AG20443 (cell line): ENCODE data around the gene STX8.
A peak's percentile ranks its signal among the peaks of the same experiment; 100 is the strongest.

ENCODE experiments used
- DNase-seq: peaks from one replicate; pipeline ENCODE4 v3.0.0; 2012; ENCODE audit warnings: low spot score, mixed read lengths

STX8 gene

DNA sequence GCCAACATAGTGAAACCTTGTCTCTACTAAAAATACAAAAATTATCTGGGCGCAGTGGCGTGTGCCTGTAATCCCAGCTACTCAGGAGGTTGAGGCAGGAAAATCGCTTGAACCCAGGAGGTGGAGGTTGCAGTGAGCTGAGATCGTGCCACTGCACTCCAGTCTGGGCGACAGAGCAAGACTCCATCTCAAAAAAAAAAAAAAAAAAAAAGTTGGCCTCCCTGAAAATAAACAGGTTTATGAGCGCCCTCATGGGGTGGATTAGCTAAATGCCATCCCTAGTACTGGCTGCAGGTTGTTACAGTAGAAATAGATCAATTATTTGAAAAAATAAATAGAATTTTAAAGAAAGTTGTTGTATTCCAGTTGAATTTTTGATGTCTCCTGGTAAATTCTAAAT, 20.9 kb downstream of the STX8 start:
- peak; percentile 42 for DNase-seq

DNA sequence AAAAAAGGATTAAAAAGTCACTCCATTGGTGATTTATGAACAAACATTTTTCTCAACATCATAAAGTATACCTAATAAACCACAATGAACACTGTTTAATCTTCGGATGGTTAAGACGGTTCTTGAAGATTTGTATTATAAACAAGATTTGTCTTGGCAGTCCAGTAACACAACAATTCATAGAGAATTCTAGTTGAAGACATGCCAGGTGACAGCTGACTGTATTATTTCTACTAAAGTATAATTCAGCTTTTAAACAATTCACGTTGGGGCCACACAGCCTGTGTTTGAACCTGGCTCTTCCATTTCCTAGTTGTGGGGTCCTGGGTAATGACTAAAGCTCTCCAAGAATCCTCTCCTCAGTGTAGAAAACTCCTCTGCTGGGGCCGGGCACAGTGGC, 22.0 kb downstream of the STX8 start:
- DNase-seq, result no peak

DNA sequence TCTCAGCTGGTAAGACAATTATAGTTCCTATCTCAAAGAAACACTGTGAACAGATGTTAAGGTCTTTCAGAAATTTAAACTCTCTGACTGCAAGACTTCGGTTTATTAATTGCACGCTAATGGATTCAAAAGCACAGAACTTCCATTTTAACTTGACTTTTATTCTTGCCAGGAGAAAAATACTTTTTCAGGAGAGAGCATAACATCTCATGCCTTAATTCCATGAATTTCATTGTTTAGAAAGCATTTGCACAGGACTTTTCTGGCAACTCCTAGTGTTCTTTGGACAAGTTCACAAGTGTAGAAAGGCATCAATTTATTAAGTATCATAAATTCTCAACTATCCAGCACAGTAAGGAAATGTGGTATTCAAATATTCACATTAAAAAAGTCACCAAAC, 22.4 kb downstream of the STX8 start:
- no peak for DNase-seq

DNA sequence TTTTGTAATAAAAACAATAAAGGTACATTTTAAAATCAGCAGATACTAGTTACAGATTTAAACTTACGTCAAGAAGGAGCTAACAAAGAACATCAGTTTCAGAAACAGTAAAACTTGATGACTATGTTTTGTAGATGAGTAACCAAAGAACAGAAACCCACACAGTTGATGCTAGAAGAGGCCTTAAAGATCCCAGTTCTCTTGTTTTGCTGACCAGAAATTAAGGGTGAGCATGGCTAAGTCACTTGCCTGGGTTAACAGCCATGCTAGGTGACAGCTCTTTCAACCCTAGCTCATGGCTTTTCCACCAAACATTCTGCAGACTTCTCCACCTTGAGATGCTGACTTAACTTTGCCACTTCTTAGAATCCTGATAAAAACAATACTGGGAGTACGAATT, 26.4 kb downstream of the STX8 start:
- no peak for DNase-seq

DNA sequence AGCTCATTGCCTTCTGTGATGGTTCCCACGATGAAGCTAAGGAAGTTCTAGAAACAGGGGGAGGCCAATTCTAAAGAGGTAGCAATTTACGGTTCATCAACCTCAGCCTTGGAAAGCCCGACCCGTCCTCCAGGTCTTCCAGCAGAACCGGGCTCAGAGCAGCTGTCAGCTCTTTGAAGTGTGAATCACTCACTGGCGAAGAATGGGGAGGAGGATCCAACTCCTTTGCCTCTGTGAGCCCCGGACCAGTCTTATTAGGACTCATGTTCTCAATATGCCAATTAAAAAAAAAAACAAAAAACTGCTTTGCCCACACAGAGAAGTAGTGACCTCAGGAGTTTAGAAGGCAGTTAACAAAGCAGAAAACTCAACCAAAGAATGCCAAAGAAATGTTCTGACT, 31.4 kb downstream of the STX8 start:
- DNase-seq, result no peak

DNA sequence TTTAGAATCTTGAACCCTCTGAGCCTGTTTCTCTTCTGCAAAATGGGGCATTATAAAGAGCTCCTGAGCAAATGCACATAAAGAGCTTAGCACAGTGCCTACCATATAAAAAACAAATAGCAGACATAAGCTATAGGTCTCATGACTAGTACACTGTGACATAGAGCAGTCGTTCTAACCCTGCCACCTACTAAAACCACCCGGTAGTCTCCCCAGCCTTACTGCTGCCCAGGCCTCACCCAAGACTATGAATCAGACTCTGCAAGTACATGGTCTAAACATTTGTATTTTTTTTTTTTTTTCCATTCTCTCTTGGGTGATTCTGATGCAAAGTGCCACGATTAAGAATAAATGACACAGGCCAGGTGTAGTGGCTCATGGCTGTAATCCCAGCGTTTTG, 33.9 kb downstream of the STX8 start:
- DNase-seq, result no peak

DNA sequence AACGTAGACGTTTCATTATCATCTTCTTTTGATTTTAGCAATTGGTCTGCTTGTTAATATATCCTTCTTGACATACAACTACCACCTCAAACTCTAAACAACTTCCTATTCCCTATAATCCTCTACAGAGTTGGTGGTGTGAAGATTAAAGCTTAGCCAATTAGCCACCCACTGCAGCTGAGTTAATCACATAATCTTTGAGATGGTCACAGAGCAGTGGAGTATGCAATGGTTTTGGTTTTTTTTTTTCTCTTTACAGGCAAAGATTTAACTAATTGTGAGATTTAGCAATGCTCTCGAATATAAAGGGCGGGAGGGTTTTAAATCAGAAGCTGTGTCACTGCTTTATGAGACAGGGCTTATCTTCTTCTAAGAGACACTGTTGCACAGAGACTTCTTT, 37.0 kb downstream of the STX8 start:
- DNase-seq, result no peak

DNA sequence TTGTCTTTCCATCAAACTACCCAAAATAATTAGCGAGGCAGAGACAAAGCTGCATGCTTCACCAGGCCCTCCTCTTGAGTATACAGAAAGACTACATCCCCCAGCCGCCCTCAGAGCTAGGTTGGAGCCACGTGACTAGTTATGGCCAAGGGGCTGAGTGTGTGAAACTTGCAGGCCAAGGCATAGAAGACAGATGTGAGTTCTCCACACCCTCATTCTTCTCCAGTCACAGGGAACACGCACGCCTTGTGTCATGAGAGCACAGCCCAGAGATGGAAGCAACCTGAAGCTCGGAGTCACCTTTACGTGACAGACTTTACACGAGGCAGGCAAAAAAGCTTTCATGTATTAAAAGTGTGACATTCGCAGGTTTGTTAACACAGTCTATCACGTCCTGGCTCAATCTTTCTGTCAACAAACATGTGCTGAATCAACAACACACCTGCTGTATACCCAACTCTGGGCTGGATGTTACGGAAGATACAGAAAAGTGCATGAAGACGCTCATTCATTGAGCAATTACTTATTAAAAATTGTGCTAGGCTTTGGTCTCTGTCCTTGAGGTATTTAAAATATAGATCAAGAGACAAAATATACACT, 38.3 kb downstream of the STX8 start:
- no peak for DNase-seq

DNA sequence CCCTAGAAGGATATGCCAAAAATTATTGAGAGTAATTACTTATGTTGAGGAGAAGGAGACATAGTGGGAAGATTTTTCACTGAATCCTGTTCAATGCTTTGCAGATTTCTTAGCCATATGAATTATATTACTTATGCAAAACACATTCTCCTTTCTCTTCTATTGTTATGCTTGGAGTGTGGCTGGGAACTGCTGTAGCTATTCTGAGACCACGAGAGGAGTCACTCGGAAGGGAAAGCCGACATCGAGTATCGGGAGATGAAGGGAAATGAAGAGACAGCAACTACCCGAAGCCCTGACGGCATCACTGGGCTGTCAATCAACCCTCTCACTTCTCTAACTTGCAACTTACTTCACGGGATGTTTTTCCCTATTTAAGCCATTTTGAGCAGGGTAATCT, 39.6 kb downstream of the STX8 start:
- DNase-seq, result no peak

DNA sequence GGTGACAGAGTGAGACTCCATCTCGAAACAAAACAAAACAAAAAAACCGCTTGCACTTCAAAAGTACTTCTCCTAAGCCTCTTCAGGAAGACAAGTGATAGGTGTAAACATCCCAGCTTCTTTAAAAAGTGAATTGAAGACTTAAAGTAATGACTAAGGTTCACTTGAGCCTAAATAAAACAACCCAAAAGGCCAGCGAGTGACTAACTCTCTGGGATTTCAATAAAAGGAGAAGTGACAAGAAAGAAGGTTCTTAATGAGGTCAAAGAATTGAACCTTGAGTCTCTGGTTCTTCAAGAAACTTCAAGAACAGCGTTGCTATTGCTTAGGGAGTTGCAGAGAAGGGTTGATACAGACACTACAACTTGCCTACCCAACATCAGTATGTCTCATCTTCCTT, 42.2 kb downstream of the STX8 start:
- no peak for DNase-seq

DNA sequence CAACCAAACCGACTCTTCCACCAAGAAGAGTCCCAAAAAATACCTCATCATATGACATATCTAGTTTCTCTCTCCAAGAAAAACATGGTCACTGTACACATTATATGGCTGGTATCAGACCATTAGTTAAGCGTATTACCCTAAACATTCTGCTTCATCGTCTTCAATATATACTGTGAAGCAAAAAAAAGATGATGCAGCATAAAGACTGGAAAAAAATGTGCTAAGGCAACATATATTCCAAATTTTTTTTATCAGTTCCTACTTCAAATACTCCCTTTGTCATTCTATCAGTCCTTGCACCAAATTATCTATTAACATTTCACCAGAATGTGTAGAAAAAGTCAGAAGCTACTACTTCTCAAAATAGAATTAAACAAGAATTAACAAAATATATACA, 42.9 kb downstream of the STX8 start:
- no peak for DNase-seq

DNA sequence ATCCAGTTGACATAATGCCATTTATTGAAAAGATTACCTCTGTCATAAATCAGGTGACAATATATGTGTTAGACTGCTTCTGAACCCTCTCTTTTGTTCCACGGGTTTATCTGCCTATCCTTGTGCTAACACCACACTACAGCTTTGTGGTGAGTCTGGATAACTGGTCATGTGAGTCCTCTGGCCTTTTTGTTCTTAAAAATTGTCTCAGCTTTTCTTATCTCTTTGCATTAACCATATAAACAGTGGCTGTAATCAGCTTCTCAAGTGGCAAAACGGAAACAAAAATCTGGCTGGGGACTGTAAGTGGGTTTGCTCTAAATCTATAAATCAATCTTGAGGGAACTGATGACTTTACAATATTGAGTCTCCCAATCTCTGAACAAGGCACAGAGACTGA, 44.6 kb downstream of the STX8 start:
- DNase-seq, result no peak

DNA sequence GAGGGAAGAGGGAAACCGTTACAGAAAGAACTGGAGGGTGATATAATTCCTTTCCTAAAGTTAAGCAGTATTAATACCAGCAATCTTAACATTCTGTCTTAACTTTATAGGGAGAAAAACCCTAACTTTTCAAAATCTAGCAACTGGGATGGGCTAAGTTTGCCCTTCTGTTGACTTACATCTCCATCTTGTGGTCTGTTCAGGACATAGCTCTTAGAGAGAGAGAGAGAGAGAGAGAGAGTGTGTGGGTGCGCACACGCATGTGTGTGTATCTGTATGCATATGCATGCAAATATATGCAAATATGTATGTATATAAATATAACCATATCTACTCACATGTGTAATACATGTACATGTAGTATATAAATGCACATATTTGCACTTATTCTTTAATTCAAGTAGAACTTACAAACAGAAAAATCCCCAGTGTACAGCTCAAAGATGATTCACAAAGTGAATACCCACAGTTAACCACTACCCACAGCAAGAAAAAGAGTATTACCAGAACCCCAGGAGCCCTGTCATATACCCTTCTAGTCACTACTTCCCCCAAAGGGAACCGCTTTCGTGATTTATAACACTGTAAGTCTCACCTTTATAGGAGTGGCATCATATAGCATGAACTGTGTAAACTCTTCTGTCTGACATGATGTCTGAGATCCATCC, 46.5 kb downstream of the STX8 start:
- peak; percentile 57 for DNase-seq

DNA sequence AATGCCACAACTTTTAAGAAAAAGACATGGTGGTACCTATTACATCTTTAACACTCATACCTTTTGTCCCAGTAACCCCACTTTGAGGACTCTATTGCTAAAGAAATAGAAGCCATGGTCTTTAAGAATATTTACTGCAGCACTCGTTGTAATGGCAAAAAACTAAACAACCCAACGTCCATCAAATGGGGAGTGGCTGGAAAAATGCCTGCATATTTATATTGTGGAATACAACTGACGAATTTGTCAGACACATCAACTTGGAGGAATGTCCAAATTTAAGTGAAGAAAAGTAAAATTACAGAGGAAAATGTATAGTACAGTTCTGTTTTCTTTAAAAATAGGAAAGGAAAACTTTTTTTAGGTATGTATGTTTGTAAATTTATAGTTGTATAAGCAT, 47.8 kb downstream of the STX8 start:
- DNase-seq, result no peak

DNA sequence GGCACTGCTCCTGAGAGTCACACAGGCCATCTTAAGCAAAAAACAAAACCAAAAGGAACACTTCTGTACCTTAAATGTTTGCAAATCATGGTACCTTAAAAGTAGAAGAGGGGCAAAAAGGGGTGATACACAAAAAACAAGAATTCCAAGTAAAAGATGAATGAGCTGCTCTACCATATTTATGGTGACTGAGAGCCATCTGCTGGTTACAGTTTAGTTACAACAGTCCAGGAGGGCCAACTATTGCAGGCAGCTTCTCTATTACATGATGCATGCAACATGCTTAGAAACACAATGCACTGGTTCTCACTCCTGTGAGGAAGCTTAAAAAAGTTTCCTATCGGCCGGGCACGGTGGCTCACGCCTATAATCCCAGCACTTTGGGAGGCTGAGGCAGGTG, 53.5 kb downstream of the STX8 start:
- peak; percentile 70 for DNase-seq

DNA sequence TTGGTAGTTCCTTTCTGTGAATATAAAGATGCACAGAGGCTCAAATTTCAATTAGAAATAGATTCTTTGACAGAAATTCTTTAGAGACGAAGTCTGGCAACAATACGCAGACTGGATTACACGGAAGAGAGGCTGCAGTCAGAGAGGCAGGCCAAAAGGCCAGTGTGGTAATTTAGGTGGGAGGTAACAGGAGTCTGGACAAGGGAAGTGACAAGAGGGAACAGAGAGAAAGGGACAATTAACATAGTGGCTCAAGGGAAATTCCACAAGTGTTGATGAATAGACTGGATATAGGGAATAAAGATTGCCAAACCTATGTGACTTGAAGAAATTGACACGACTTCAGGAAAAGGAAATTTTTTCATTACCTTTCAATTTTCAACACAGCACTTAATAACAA, 54.6 kb downstream of the STX8 start:
- DNase-seq, result no peak

DNA sequence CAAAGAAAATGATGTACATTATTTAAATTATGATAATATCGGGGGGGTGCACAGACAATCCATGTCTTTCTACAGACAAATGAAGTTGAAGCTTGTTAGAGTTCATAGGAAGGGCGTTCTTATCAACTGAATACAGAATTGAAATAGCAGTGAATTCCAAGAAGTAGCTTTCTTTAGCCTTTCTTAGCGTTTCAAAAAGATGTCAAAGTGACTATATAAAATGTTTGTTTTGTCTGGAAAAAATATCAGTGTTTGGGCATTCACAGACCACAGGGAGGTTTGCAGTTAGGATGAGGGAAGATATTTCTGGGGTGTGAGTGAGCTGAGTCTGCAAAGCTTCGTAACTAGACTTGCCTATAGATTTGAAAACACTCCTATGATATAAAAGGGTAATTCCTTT, 55.0 kb downstream of the STX8 start:
- no peak for DNase-seq

DNA sequence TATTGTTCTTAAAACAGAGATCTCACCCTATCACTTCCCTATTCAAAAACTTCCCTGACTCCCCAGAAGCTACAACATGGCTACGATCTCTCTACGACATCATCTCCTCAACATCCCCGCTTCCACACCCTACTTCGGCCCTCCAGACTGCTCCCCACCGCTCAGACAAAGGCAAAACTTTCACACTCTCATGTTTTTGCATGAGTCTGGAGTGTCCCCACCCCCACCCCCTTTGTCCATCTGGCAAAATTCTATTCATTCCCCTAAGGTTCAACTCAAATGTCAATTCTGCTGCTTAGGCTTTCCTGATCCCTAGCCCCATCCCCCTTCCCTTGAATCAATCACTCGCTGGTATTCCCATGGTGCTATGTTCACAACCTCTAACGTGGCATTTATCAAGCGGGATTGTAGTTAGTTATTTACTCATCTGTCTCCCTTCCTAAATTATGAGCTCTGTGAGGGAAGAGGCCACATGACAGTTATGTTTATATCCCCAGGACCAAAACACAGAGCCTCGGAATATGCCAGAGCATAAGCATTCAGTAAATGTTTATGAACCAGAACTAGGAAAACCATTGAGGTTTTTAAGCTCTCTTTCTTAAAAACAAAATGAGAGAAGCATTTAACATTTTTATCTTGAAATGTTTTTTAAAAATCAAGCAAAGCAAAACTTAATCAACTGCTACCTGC, 55.9 kb downstream of the STX8 start:
- DNase-seq, result no peak

DNA sequence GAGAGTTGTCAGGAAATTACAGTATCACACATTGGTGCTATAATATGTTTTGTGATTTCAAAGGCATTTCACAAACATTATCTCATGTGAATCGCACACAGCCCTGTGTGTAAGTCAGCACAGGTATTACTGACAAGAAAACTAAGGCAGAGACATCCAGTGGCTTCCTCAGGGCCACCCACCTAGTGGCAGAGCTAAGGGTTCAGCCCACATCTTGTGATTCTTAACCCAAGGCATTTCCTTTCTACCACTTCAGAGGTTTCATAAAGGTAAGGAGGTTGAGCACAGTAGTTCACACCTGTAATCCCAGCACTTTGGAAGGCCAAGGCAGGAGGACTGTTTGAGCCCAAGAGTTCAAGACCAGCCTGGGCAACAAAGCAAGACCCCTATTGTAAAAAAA, 58.2 kb downstream of the STX8 start:
- DNase-seq, result no peak

DNA sequence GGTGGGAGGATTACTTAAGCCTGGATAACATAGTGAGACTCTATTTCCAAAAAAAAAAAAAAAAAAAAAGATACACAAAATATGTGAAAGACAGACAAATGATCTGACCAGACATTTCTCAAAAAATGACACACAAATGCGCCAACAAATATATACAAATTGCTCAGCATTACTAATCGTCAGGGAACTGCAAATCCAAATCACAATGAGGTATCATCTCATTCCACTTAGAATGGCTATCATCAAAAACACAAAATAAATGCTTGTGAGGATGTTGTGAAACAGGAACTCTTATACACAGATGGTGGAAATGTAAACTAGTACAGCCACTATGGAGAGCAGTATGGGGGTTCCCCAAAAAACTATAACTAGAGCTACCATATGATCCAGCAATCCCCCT, 62.4 kb downstream of the STX8 start:
- no peak for DNase-seq

DNA sequence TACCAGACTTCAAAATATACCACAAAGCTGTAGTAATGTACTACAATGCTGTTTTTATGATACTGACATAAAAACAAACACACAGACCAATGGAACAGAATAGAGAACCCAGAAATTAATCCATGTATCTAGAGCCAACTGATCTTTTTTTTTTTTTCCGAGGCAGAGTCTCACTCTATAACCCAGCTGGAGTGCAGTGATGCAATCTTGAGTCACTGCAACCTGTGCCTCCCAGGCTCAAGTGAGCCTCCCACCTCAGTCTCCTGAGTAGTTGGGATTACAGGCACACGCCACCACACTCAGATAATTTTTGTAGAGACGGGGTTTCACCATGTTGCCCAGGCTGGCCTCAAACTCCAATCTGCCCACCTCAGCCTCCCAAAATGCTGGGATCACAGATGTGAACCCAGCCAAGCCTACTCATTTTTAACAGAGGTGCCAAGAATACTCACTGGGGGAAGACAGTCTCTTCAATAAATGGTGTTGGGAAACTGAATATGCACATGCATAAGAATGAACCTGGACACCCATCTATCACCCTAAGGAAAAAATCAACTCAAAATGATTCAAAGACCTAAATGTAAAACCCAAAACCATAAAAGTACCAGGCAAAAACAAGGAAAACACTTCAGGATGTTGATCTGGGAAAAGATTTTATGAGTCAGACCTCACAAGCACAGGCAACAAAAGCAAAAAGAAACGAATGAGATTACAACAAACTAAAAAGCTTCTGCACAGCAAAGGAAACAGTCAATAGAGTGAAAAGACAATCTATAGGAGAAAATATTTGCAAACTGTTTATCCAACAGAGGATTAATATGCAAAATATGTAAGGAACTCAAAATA, 63.1 kb downstream of the STX8 start:
- DNase-seq, result no peak

DNA sequence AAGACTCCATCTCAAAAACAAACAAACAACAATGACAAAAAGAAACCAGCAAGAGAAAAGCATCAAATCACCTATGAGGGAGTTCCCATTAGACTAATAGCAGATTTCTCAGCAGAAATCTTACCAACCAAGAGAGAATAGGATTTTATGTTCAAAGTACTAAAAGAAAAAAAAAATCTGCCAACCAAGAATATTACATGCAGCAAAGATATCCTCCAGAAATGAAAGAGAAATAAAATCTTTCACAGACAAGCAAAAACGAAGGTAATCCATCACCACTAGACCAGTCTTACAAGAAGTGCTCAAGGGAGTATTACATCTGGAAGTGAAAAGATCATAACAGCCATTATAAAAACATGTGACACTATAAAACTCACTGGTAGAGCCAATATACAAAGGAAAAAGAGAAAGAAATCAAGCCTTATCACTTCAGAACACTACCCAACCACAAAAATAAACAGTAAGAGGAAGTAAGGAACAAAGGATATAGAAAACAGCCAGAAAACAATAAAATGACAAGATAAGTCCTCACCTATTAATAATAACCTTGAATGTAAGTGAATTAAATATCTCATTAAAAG, 66.3 kb downstream of the STX8 start:
- DNase-seq, result no peak

DNA sequence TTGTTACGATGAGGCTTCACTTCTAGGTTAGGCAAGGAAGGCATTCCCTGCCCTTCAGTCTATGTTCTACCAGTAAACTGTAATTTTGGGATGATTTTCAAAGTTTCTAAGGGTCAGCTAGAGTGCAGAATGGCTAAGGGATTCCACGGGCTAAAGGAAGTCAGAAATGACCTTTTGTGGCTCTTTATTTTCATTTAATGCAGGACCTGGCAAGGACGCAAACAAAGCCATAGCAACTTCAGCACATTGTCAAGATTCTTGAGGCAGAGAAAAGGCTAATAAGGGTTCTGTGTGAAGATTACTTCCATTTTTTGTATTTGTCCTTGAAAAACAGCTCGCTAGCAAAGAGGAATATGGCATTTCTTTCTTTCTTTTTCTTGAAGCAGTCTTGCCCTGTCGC, 76.6 kb downstream of the STX8 start:
- DNase-seq, result no peak
